HG03280 (cell line): ENCODE measurements around the gene ARFGEF2.
"Not testable (repeated sequence)": the region's sequence is repeated elsewhere in the genome, so short reads cannot be mapped to it uniquely, and the experiment has no call there.

Source experiments
- ATAC-seq: cut with Tn5 transposase; IDR thresholded peaks from one replicate; pipeline ENCODE4 v1.9.1; 2021; ENCODE audit warnings: mild to moderate bottlenecking, moderate library complexity; ENCODE audit not compliant: unreplicated experiment

The ARFGEF2 gene

DNA sequence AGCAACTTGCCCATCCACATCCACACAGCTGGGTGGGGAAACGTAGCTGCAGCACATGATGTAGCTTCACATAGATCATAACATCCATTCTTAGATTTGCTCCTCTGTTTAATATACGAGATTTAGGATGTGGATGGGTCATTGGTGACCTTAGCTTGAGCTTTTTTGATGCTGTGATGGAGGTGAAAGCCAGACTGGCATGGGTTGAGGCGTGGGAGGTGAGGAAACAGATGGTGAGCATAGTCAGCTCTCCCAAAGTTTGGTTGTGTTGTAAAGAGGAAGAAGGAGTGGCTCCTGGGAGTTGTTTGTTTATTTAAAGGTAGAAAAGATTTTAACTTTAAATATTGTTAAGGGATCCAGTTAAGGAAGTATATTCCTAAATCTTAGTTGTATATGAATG, 5.3 kb downstream of the ARFGEF2 start:
- ATAC-seq, result no peak

DNA sequence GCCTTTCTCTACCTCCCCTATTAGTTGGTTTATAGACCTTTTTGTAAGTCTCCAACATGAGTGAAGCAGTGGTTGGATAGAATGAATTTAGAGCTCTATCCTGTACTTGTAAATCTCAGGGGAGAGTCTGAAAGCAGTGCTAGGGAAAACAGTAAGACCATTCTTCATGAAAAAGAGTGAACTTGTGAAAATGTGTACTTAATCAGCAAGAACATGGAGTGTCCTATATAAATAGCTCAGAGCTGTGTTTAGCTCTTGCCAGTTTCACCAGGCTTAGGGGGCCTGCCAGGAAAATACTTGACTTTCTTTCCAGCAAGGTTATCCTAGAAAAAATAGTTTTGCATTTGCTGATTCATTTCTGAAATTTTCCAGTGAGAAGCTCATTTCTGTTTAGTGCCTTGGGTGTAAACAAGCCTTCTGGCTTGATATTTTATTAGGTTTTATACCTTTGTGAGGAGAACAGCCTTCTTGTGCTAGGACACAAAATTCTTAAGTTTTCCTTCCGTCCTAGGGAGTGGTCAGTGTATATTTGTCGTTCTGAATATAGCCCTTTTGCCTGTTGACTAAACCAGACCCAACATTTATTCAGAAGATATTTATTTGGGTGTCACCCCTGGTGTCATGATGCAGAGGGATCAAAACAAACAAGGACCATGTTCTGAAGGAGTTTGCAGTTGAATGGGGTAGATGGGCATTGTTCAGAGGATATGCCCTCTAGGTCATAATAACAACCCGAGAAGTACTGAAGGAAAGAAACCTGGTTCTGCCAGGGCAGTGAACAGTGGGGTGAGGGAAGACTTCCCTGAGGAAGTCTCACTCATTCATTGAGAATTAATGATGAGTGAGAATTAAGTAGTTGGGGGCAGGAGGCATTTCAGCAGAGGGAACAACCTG, 7.6 kb downstream of the ARFGEF2 start:
- ATAC-seq, result no peak

DNA sequence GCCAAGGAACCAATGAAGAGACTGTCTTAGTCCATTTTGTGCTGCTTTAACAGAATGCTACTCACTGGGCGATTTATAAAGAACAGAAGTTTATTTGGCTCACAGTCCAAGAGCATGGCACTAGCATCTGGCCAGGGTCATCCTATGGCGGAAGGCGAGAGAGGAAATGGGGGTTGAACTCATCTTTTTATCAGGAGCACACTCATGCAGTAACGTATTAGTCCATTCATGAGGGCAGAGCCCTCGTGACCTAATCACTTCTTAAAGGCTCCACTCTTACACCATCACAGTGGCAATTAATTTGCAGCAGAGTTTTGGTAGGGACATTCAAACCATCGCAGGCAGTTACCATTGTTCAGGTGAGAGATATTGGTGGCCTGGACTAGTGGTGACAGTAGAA, 8.5 kb downstream of the ARFGEF2 start:
- ATAC-seq, result no peak

DNA sequence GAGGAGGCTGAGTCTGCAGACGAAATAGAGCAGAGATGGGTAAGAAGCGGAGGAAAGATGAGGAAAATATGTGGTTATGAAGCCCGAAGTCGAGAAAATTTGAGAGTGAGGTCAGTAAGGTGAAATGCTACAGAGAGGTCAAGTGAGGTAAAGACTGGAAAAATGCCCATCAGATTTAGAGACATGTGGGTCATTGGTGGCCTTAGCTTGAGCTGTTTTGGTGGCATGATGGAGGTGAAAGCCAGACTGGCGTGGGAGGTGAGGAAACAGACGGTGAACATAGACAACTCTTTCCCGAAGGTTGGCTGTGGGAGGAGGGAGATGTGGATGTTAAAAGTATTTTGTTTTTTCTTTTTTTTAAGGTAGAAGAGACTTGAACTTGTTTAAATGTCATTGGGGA, 9.4 kb downstream of the ARFGEF2 start:
- no peak for ATAC-seq

DNA sequence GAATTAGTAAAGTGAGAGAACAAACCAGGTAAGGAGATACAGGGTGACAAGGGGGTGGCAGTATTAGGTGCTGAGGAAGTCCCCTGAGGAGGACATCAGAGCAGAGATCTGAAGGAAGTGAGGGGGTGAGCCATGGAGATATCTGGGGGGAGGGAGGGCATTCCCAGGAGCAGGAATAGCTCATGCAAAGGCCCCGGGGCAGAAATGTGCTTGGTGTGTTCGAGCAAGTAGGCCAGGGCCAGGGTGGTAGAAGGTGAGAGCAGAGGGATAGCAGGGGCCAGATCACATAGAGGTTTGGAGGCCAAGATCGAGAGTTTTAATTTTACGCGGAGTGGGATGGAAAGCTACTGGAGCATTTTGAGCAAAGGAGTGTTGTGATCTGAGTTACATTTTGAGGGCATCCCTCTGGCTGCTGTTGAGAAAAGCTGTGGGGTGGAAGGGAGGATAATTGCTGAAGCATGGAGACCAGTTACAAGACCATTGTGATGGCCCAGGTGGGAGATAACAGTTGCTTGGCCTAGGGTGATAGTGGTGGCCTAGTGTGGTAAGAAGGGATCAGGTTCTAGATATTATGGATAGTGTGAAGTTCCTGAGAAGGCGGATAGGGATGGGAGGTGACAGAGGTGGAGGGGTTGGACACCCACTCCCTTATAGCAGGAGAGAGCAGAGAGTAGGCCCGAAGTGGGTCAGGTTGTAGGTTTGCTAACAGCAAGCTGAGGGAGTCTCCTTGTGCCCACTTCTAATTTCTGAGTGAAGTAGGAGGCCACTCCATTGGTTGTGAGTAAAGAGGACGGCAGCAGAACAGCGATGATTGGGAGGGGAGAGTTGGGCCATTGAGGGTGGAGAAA, 10.2 kb downstream of the ARFGEF2 start:
- no peak for ATAC-seq

DNA sequence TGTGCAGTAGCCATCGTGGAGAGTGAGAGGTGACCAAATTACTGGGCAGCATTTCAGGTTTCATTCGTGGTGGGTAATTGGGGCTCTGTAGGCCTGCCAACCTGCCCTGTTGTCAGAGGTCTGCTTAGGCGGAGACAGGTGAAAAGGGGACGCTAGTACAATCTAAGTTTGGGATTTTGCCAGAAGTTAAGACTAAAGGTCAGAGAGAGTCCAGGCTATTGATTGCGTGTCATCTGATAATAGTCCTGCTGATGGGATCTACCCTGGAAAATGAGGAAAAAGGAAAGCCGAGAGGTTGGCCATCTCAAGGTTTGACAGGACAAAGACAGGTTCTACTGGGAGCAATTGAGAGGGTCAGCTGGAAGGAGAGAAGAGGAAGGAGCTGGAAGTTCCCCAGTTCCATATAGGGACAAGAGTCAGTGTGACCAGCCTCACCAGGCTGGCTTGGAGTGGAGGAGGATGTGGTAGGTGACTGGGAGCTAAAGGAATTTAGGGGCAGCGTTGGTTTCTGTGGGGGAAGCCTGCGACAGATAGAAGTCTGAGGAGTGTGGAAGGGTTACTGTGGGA, 10.9 kb downstream of the ARFGEF2 start:
- no peak for ATAC-seq

DNA sequence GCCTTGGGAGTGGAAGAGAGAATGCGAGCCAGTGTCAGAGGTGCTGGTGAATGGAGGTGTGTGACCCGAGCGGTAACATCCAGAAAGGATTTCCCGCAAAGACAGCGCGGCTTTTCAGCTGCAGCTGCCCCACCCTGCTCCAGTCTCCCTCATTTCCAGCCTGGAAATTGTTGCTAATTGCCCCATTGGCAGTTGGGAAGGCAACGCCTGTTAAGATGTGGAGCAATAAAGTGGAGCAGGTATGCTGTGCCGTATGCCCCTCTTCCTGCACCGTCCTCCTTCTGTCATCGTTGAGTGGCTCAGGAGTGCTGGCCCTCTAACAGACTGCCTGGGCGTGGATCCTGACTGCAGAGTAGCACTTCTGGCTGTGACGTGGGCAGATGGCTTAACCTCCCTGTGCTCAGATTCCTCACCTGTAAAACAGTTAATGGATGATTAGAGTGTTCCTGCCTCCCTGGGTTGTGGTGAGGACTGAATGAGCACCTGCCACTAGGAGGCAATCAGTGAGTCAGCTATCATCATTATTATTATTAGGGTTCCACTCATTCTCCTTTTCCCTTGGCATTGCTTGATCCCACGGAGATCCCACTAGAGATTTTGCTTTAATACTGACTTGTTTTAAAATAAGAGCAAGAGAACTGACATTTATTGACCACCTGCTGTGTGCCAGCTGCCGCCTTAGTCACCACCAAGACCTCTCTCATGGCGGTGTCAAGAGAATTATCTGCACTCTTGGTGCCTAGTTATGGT, 11.7 kb downstream of the ARFGEF2 start:
- no peak for ATAC-seq

DNA sequence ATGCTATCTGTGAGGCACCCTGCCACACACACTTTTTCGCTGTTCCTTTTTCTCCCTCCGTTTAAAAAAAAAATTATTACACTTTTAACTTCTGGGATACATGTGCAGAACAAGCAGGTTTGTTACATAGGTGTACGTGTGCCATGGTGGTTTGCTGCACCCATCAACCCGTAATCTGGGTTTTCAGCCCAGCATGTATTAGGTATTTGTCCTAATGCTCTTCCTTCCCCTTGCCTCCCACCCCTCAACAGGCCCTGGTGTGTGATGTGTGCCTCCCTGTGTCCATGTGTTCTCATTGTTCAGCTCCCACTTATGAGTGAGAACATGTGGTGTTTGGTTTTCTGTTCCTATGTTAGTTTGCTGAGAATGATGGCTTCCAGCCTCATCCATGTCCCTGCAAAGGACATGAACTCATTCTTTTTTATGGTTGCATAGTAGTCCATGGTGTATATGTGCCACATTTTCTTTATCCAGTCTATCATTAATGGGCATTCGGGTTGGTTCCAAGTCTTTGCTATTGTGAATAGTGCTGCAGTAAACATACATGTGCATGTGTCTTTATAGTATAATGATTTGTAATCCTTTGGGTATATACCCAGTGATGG, 12.9 kb downstream of the ARFGEF2 start:
- ATAC-seq, result not testable (repeated sequence)

DNA sequence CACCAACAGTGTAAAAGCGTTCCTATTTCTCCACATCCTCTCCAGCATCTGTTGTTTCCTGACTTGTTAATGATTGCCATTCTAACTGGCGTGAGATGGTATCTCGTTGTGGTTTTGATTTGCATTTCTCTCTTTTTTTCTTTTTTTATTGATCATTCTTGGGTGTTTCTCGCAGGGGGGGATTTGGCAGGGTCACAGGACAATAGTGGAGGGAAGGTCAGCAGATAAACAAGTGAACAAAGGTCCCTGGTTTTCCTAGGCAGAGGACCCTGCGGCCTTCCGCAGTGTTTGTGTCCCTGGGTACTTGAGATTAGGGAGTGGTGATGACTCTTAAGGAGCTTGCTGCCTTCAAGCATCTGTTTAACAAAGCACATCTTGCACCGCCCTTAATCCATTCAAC, 13.5 kb downstream of the ARFGEF2 start:
- ATAC-seq, result not testable (repeated sequence)

DNA sequence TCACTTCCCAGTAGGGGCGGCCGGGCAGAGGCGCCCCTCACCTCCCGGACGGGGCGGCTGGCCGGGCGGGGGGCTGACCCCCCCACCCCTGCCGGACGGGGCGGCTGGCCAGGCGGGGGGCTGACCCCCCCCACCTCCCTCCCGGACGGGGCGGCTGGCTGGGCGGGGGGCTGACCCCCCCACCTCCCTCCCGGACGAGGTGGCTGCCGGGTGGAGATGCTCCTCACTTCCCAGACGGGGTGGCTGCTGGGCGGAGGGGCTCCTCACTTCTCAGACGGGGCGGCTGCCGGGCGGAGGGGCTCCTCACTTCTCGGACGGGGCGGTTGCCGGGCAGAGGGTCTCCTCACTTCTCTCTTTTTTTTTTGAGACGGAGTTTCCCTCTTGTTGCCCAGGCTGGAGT, 14.7 kb downstream of the ARFGEF2 start:
- not testable (repeated sequence) for ATAC-seq

DNA sequence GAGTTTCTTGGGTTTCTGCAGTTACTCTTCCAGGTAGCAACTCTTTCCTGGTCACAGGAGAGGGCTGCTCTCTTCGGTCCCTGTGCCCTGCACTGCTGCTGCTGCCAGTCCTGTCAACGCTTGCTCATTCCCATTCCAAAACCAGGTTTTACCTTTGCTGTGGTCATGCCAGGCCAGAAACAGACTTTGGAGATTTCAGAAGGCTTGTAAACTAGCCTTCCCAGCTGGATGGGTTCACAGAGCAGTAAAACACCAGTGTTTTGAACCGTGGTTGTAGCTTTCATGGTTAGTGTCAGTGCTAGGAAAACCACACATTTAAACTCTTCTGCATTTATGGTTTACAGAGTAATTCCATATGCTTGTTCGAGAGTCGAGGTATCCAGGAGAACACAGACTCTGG, 16.2 kb downstream of the ARFGEF2 start:
- no peak for ATAC-seq

DNA sequence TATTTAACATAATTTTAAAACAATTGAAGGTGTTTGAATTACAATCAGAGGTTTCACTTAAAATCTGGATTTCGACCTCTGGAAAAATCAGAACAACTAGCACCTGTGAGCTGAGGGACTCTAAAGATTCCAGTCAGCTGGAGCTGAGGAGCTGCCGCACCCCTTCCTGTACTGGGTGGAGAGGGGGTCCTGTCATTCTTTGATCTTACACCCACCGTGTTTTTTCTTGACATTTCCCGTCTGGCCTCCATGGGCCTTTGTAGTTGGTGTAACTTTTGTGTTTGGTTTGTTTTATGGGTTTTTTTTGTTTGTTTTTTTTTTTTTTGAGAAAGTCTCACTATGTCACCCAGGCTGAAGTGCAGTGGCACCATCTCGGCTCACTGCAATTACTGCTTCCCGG, 17.2 kb downstream of the ARFGEF2 start:
- ATAC-seq, result no peak

DNA sequence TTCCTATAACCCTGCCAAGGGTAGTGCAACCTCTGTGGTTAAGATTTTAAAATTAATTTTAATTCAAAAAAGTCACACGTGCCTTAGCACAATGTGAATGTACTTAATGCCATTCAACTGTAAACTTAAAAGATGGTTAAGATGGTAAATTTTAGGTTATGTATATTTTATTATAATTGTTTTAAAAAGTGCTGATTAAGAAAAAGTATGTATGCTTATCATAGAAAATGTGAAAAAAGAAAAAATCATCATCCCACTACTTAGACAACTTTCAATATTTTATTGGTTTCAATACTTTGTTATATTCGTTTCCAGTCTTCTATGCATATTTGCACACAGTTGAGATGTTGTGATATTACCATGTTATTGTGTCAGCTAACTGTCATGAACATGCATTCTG, 18.7 kb downstream of the ARFGEF2 start:
- no peak for ATAC-seq

DNA sequence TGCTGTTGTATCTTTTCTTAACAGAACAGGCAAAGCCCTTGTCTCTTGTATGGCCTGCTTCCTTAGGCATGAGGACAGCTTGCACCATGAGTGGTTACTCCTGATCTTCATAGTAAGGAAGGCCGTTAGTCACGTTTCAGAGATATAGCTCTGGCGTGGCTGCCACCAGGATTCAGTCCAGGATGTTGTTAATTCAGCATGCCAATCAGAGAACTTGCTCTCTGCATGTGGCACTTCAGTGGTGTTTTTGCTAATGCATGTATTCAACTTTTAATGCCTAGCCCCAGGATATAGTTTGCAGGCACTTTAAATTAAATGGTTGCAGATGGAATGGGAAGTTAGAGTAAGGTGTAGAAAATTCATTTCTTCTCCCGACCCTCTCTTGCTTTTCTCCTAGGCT, 20.0 kb downstream of the ARFGEF2 start:
- no peak for ATAC-seq

DNA sequence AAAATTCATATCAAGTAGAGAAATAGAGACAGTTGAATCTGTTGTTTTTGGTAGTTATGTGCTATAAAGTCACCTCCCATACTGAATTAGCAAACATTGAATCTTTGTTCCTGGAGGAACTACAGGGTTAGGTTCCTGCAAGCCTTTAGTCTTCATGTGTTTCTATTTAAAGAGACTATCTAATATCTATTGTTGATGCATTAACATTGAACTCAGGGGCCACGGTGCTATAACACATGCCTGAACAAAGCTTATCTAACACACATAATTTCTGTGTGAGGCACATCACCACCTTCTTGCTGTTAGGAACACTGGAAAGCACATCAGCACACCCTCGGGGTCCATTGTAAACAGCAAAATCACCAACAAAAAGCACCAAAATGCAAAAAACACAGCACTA, 21.2 kb downstream of the ARFGEF2 start:
- ATAC-seq, result no peak

DNA sequence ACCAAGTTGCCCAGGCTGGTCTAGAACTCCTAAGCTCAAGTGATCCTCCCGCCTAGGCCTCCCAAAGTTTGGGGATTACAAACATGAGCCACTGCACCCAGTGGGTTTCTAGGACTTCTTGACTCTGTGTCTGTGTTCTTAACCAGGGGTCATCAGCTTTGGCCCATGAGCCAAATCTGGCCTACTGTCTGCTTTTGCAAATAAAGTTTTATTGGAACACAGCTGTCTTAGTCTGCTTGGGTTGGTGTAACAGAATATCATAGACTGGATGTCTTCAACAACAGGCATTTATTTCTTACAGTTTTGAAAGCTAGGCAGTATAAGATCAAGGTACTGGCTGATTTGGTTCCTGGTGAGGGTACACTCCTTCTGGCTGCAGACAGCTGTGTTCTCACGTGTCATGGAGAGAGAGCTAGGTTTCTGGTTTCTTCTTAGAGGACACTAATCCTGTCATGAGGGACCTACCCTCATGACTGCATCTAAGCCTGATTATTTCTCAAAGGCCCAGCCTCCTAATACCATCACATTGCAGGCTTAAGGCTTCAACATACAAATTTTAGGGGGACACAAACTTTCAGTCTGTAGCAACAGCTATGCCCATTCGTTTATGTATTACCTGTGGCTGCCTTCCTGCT, 23.3 kb downstream of the ARFGEF2 start:
- ATAC-seq, result no peak

DNA sequence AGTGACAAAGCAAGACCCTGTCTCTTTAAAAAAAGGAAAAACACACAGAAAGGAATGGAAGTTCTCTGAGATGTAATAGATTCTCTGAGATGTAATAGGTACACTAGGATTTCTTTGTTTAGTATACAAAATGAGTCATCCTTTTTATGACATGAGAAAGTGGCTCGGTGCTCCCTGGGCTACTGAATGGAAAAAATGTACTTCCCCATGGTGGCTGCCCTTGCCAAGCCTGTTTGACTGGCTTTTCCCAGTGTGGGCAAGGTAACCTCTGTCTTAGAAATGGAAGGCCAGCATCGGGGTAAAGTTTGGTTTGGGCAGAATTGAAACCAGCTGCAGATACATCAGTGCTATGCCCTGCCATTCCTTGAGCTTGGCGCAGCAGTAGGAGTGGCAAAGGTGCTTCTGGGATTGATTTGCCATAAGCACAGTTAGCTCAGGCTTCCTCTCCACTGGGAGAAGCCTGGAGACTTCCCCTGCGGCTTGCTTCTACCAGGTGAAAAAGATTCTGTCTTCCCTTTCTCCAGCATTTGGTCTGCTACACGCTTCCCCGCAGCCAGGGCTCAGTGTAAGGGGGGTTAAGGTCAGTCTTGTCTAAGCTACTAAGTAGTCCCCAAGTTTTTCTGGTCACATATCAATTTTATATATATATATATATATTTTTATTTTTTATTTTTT, 24.5 kb downstream of the ARFGEF2 start:
- no peak for ATAC-seq

DNA sequence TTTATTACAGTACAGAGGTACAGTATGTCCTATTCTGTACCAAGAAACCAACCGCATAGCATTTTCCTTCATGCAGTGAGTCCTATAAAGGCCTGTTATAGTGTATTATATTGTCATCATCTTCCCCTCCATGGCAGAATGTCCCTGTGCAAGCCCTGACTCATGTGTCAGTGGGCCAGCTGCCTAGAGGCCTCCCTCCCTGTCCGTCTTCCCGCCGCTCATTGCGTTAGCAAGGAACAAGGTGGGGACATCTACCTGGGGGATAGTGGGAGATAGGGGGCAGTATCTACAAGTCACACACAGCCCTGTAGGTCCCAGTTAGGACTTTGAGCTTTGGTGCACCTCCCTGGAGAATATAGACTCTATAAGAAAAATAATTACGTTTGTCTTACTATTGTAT, 27.1 kb downstream of the ARFGEF2 start:
- no peak for ATAC-seq

DNA sequence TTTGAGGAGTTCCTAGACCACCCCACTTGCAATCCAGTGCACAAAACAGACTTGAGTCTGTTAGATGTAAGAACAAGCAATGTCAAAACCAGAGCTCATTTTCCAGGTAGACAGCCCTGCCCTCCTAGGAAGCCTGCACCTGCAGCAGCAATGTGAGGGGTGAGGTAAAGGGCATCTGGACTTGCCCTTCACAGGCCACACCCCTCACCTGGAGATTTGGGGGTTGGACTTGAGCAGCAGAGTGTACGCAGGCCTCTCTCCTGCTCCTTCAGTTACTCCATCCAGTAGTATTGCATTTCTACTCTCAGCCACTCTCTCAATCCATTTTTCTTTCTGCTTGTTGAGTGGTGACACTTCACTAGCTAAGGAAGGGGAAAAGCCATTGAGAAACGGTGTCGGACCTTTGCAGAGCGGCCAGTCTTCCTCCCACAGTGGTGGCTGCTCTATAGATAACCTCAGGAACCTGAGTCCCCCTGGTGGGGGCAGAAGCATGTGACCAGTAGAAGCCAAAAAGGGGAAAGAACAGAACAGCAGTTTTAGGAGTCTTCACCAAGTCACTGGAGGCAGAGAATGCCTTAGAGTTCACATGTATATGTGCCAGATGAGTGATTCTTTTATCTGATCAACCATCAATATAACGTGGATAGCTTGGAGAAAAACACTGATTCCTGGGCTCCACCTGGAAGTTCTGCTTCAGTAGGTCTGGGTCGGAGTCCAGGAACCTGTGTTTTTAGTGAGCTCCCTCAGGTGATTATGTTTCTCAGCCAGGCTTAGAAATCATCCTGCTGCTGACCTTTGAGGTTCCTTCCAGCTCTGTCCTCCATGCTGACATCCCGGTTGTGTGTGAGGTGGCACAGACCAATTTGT, 28.0 kb downstream of the ARFGEF2 start:
- no peak for ATAC-seq
